ENCODE measurements around the gene PLA2G6.

The PLA2G6 gene

DNA sequence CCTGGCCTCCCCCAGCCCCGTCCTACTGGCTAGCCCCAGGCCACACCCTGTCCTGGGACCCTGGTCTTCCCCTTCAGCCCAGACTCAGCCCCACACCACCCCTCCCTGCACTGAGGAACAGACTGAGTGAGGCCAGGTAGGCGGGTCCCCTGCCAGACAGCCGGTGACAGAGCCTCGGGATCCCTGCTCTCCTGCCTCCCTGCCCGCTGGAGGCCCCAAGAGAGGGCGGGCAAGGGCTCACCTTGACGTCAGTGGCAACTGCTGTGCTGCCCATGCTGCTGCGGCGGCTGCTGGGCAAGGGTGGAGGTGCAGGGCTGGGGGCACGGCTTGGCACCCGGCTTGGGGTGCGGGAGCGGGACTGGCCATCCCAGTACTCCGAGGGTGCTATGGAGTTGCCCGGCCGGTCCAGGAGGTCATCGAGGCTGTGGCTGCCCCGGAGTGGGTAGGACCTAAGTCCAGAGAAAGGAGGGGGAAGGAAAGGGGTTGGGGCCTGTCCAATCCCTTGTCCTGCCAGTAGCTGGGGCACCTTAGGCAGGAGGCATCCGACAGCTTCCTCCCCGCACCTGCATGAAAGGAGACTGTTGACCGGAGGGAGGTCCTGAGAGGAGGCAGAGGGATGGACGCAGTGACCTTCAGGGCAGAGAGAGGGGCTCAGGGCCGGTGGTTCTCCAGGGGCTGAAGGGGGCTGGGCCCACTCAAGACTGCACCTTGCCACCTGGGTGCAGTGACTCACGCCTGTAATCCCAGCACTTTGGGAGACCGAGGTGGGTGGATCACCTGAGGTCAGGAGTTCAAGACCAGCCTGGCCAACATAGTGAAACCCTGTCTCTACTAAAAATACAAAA is 95.4 kb downstream of the PLA2G6 start:
- no peaks in the 10 kb centered on the region for H3K9me3 ChIP-seq (ENCODE audit: control insufficient read depth in 5 of 5, low read length in 5 of 5)
- H3K27me3 ChIP-seq (ENCODE audit: control insufficient read depth in 5 of 5, insufficient read depth in 4 of 5, low read length in 5 of 5), result peaks cover 9 to 22% (median 18%) of the 10 kb centered on the region in 5 donors
- H3K9ac ChIP-seq (ENCODE audit: low read length in 5 of 5), result no peak overlapping the region
- no peak overlapping the region for H3K4me3 ChIP-seq (ENCODE audit: low read depth in 1 of 5, low read length in 5 of 5)
- H3K36me3 ChIP-seq (ENCODE audit: control insufficient read depth in 5 of 5, insufficient read depth in 5 of 5, low read length in 5 of 5), result peaks cover 0 to 24% (median 11%) of the 10 kb centered on the region in 5 donors
- no peak overlapping the region for H3K27ac ChIP-seq (ENCODE audit: low read depth, low read length)
- H3K4me1 ChIP-seq (ENCODE audit: control insufficient read depth in 5 of 5, insufficient read depth in 5 of 5, low read length in 5 of 5), result peaks cover 0 to 18% (median 15%) of the 10 kb centered on the region in 5 donors

DNA sequence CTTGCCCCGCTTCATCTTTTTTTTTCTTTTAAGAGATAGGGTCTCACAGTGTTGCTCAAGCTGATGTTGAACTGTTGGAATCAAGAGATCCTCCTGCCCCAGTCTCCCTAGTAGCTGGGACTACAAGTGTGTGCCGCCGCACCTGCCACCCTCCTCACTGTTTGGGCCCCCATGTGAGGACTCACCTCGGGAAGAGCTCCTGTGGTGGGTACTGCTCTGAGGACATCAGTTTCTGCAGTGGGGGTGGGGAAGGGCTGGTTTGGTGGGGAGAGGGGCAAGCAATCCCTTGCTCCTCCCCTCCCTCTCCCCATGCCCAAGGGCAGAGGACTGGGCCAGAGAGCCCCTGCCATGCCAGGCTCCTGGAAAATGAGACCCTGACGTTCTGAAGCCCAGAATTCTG is 96.1 kb downstream of the PLA2G6 start:
- H3K9ac ChIP-seq (ENCODE audit: low read length in 5 of 5), result no peak overlapping the region
- H3K9me3 ChIP-seq (ENCODE audit: control insufficient read depth in 5 of 5, low read length in 5 of 5), result no peaks in the 10 kb centered on the region
- peaks cover 0 to 24% (median 11%) of the 10 kb centered on the region in 5 donors for H3K36me3 ChIP-seq (ENCODE audit: control insufficient read depth in 5 of 5, insufficient read depth in 5 of 5, low read length in 5 of 5)
- H3K4me3 ChIP-seq (ENCODE audit: low read depth in 1 of 5, low read length in 5 of 5), result no peak overlapping the region
- peaks cover 9 to 22% (median 16%) of the 10 kb centered on the region in 5 donors for H3K27me3 ChIP-seq (ENCODE audit: control insufficient read depth in 5 of 5, insufficient read depth in 4 of 5, low read length in 5 of 5)
- H3K27ac ChIP-seq (ENCODE audit: low read depth, low read length), result no peak overlapping the region
- peaks cover 0 to 24% (median 22%) of the 10 kb centered on the region in 5 donors for H3K4me1 ChIP-seq (ENCODE audit: control insufficient read depth in 5 of 5, insufficient read depth in 5 of 5, low read length in 5 of 5)

- Histone ChIP-seq H3K9ac (ENCODE audit: low read length in 5 of 5) (no peak overlapping the region), H3K9me3 (ENCODE audit: control insufficient read depth in 5 of 5, low read length in 5 of 5) (no peaks in the 10 kb centered on the region), H3K4me3 (ENCODE audit: low read depth in 1 of 5, low read length in 5 of 5) (no peak overlapping the region), H3K27me3 (ENCODE audit: control insufficient read depth in 5 of 5, insufficient read depth in 4 of 5, low read length in 5 of 5) (peaks cover 9 to 26% (median 16%) of the 10 kb centered on the region in 5 donors), H3K27ac (ENCODE audit: low read depth, low read length) (no peak overlapping the region), H3K4me1 (ENCODE audit: control insufficient read depth in 5 of 5, insufficient read depth in 5 of 5, low read length in 5 of 5) (peaks cover 0 to 26% (median 24%) of the 10 kb centered on the region in 5 donors), H3K36me3 (ENCODE audit: control insufficient read depth in 5 of 5, insufficient read depth in 5 of 5, low read length in 5 of 5) (peaks cover 0 to 24% (median 11%) of the 10 kb centered on the region in 5 donors)
These were observed 96.6 kb downstream of the PLA2G6 start for GRCh38 chr22:38085056-38085455.

DNA sequence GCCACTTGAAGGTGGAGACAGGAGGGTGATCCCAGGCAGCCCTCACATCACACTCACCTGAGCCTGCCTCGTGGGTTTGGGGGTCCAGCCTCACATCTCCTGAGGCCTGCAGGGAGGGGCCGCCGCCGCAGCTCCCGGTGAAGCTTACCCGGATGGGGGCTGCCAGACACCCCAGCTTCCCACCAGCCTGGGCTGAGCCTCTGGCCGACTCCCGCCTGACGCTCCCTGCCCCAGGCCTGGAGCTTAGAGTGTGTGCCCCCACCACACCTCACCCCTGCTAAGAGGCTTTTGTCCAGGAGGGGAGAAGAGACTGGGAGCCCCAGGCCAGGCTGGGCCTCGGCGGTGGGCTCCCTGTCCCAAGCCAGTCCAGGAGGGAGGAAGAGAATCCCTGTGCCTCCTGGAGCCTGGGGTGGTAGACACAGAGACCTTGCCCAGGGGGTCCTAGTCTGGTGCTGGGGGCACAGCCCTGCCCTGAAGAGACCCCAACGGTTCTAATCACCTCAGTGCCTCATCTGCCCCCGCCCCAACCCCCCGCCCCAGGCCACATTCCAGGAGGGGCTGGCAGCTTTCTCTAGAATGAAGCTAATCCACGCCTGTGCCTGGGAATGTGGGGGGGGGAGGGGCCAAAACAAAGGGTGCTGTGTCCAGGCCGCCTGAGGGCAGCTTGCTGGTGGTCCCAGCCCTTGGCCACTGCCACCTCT is 97.5 kb downstream of the PLA2G6 start, which contains the start of gene SLC16A8:
Gene SLC16A8, minus strand, starts transcription at position 254 of the 701 bp plus-strand sequence. CDS start 1,311 bp downstream, outside the sequence.
- Histone ChIP-seq H3K4me3 (ENCODE audit: low read depth in 1 of 5, low read length in 5 of 5) (no peak within 1 kb of the TSS), H3K27ac (ENCODE audit: low read depth, low read length) (no peak within 1 kb of the TSS), H3K4me1 (ENCODE audit: control insufficient read depth in 5 of 5, insufficient read depth in 5 of 5, low read length in 5 of 5) (peaks cover 0 to 26% (median 24%) of the 10 kb centered on the region in 5 donors), H3K27me3 (ENCODE audit: control insufficient read depth in 5 of 5, insufficient read depth in 4 of 5, low read length in 5 of 5) (peaks cover 9 to 26% (median 14%) of the 10 kb centered on the region in 5 donors), H3K9me3 (ENCODE audit: control insufficient read depth in 5 of 5, low read length in 5 of 5) (no peaks in the 10 kb centered on the region), H3K36me3 (ENCODE audit: control insufficient read depth in 5 of 5, insufficient read depth in 5 of 5, low read length in 5 of 5) (peaks cover 0 to 24% (median 11%) of the 10 kb centered on the region in 5 donors), H3K9ac (ENCODE audit: low read length in 5 of 5) (no peak within 1 kb of the TSS)

GRCh38 chr22:38082986-38083710 is 98.5 kb downstream of the PLA2G6 start:
- H3K36me3 ChIP-seq (ENCODE audit: control insufficient read depth in 5 of 5, insufficient read depth in 5 of 5, low read length in 5 of 5), result peaks cover 0 to 24% (median 11%) of the 10 kb centered on the region in 5 donors
- peaks cover 9 to 20% (median 14%) of the 10 kb centered on the region in 5 donors for H3K27me3 ChIP-seq (ENCODE audit: control insufficient read depth in 5 of 5, insufficient read depth in 4 of 5, low read length in 5 of 5)
- no peaks in the 10 kb centered on the region for H3K9me3 ChIP-seq (ENCODE audit: control insufficient read depth in 5 of 5, low read length in 5 of 5)
- H3K4me3 ChIP-seq (ENCODE audit: low read depth in 1 of 5, low read length in 5 of 5), result no peak overlapping the region
- no peak overlapping the region for H3K27ac ChIP-seq (ENCODE audit: low read depth, low read length)
- peaks cover 0 to 21% (median 20%) of the 10 kb centered on the region in 5 donors for H3K4me1 ChIP-seq (ENCODE audit: control insufficient read depth in 5 of 5, insufficient read depth in 5 of 5, low read length in 5 of 5)
- no peak overlapping the region for H3K9ac ChIP-seq (ENCODE audit: low read length in 5 of 5)

DNA sequence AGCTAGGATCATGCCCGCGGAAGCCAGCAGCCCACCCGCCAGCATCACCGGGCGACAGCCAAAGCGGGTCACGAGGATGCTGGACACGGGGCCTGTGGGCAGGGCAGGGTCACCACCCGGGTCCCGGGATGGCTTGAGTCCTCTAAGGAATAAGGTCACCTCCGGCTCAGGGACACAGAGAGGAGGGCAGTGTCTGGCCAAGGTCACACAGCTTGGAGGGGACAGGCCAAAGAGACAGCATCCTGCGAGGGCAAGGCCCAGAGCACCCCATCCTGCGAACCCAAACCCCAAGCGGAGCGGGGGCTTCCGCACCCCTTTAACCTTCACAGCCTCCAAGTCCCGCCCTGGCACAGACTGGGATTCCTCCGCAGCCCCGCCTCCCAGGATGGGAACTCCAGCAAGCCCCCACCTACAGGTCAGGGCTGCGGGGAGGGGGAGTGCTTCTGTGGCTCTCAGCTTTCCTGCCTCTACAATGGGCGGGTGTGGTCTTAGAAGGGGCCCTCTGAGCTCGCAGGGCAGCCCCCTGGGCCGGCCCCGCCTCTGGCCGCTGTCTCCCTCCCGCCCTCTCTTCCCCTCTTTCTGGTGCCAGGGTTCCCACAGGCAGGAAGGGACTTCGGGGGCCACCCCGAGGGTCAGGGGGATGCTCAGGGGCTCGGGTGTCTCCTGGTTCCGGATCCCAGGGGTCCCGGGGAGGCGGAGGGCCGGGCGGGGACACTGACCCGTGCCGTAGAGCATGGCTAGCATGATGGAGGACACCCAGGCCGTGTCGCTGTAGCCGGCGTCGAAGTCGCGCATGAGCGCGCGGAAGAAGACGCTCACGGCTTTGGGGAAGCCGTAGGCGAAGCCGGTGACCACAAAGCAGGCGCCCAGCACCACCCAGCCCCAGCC is 99.4 kb downstream of the PLA2G6 start:
- H3K27me3 ChIP-seq (ENCODE audit: control insufficient read depth in 5 of 5, insufficient read depth in 4 of 5, low read length in 5 of 5), result peaks cover 9 to 18% (median 14%) of the 10 kb centered on the region in 5 donors
- H3K9ac ChIP-seq (ENCODE audit: low read length in 5 of 5), result no peak overlapping the region
- H3K9me3 ChIP-seq (ENCODE audit: control insufficient read depth in 5 of 5, low read length in 5 of 5), result no peaks in the 10 kb centered on the region
- H3K27ac ChIP-seq (ENCODE audit: low read depth, low read length), result no peak overlapping the region
- peak overlapping the region in 3 of 5 donors; percentile 36 to 65 (median 48) for H3K4me3 ChIP-seq (ENCODE audit: low read depth in 1 of 5, low read length in 5 of 5)
- peaks cover 0 to 21% (median 20%) of the 10 kb centered on the region in 5 donors for H3K4me1 ChIP-seq (ENCODE audit: control insufficient read depth in 5 of 5, insufficient read depth in 5 of 5, low read length in 5 of 5)
- peaks cover 0 to 21% (median 7%) of the 10 kb centered on the region in 5 donors for H3K36me3 ChIP-seq (ENCODE audit: control insufficient read depth in 5 of 5, insufficient read depth in 5 of 5, low read length in 5 of 5)

GRCh38 chr22:38081636-38081940 is 100.0 kb downstream of the PLA2G6 start:
- peaks cover 0 to 21% (median 7%) of the 10 kb centered on the region in 5 donors for H3K36me3 ChIP-seq (ENCODE audit: control insufficient read depth in 5 of 5, insufficient read depth in 5 of 5, low read length in 5 of 5)
- peaks cover 0 to 21% (median 20%) of the 10 kb centered on the region in 5 donors for H3K4me1 ChIP-seq (ENCODE audit: control insufficient read depth in 5 of 5, insufficient read depth in 5 of 5, low read length in 5 of 5)
- no peak overlapping the region for H3K27ac ChIP-seq (ENCODE audit: low read depth, low read length)
- H3K9ac ChIP-seq (ENCODE audit: low read length in 5 of 5), result no peak overlapping the region
- H3K27me3 ChIP-seq (ENCODE audit: control insufficient read depth in 5 of 5, insufficient read depth in 4 of 5, low read length in 5 of 5), result peaks cover 9 to 18% (median 14%) of the 10 kb centered on the region in 5 donors
- H3K4me3 ChIP-seq (ENCODE audit: low read depth in 1 of 5, low read length in 5 of 5), result peak overlapping the region in 4 of 5 donors; percentile 36 to 65 (median 42)
- H3K9me3 ChIP-seq (ENCODE audit: control insufficient read depth in 5 of 5, low read length in 5 of 5), result no peaks in the 10 kb centered on the region

DNA sequence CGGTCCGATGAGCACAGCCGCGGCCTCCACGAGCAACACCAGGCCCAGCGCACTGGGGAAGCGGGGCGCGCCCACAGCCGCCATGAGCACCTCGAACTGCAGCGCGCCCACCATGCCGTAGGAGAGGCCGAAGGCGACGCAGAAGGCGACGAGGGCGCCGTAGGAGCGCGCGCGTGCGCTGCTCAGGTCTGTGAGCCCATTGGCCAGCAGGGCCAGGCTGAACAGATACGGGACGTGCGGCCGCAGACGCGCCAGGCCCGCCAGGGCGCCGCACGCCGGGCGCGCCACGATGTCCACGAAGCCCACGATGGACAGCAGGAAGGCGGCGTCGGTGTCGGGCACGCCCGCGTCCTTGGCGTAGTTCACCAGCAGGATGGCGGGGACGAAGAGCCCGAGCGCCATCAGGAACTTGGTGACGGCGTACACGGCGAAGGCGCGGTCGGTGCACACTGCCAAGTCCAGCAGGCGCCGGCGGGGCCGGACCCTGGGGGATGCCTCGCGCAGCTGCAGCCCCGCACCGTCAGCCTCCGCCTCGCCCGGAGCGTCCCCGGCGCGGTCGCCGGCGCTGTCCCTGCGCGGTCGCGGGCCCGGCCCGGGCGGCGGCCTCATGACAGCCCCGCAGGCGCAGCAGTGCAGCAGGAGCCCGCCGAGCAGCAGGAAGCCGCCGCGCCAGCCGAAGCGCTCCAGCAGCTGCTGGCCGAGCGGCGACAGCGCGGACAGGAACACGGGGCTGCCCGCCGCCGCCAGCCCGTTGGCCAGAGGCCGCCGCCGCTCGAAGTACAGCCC is 100.6 kb downstream of the PLA2G6 start:
- no peaks in the 10 kb centered on the region for H3K9me3 ChIP-seq (ENCODE audit: control insufficient read depth in 5 of 5, low read length in 5 of 5)
- H3K9ac ChIP-seq (ENCODE audit: low read length in 5 of 5), result no peak overlapping the region
- no peak overlapping the region for H3K27ac ChIP-seq (ENCODE audit: low read depth, low read length)
- H3K27me3 ChIP-seq (ENCODE audit: control insufficient read depth in 5 of 5, insufficient read depth in 4 of 5, low read length in 5 of 5), result peaks cover 9 to 18% (median 14%) of the 10 kb centered on the region in 5 donors
- peak overlapping the region in 4 of 5 donors; percentile 48 to 65 (median 57) for H3K4me3 ChIP-seq (ENCODE audit: low read depth in 1 of 5, low read length in 5 of 5)
- peaks cover 0 to 21% (median 20%) of the 10 kb centered on the region in 5 donors for H3K4me1 ChIP-seq (ENCODE audit: control insufficient read depth in 5 of 5, insufficient read depth in 5 of 5, low read length in 5 of 5)
- H3K36me3 ChIP-seq (ENCODE audit: control insufficient read depth in 5 of 5, insufficient read depth in 5 of 5, low read length in 5 of 5), result peaks cover 0 to 16% (median 6%) of the 10 kb centered on the region in 5 donors

All from subcutaneous abdominal adipose tissue (tissue), 5 donors.